GM12891 (cell line): ENCODE data around the gene TMEM9B.

Experiments
- POLR2AphosphoS5 ChIP-seq: IDR thresholded peaks from 2 replicates; pipeline ENCODE4 v1.6.1; 2011; ENCODE audit warnings: low read depth, low read length, control low read depth
- TAF1 ChIP-seq: IDR thresholded peaks from 2 replicates; pipeline ENCODE4 v1.6.1; 2011; ENCODE audit warnings: low read depth, low read length, control low read depth

- TF ChIP-seq TAF1: no peak
- TF ChIP-seq POLR2AphosphoS5: no peak
These were observed 21.6 kb downstream of the TMEM9B start, which contains the start of gene ASCL3 for GRCh38 chr11:8942518-8943066.
